GM23248 (cell line): ENCODE results near the gene SIX2.

Experiments used
- EZH2 ChIP-seq: fragments of 200-600 bp; sonication (generic); IDR thresholded peaks from 2 replicates; pipeline ENCODE4 v1.6.1; 2018; ENCODE audit warnings: antibody characterized with exemption, mild to moderate bottlenecking; ENCODE audit not compliant: insufficient read depth, poor library complexity, severe bottlenecking
- EZH2phosphoT487 ChIP-seq: fragments of 200-600 bp; sonication (generic); IDR thresholded peaks from 2 replicates; pipeline ENCODE4 v1.6.1; 2018; ENCODE audit warnings: antibody characterized with exemption, moderate library complexity, mild to moderate bottlenecking, low read depth; ENCODE audit not compliant: insufficient read depth

- TF ChIP-seq EZH2 (no peak), EZH2phosphoT487 (no peak)
Observed at GRCh38 chr2:44974064-44974715, 35.1 kb downstream of the SIX2 start.
